Measurements from ENCODE around the gene KIF24. TPM values are rescaled to one million over a fixed set of nuclear protein-coding genes. Genes with fewer than 3 reads are reported as not detected.
"Not testable (repeated sequence)": the region's sequence is repeated elsewhere in the genome, so short reads cannot be mapped to it uniquely, and the experiment has no call there.

The KIF24 gene
- total RNA-seq, 1 donor from 2014 or later, result 0.40 TPM

DNA sequence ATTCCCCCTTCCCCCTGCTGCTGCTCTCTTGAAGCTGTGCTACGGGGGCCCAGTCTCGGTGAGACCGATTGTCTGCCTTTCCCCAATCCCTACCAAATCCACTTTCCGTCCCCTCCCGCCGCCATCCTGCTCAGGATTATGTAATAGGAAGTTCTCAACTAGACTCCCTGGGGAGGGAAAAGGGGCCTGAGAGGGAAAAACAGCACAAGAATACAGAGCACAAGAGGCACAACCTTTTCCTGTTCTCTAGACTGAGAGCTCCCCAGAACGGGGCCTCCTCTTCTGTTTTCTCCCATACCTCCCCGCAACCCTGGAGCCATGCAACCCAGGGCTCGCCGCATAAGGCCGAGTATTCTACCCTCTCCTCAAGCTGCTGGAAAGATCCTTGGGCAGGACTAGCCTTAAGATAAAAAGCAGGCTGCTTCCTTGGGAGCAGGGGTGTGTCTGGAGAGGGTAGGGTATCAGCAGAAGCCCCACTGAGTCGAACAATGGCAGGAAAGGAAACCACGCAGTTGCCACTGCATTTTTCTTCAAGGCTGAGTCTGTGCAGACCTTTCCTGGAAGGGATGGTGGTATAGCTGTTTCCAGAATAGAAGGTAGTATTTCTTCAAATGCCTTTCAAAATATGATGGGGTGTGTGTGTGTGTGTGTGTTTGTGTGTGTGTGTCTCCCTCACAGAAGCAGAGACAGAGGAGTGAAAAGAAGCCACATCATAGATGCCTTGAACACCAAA is 34.7 kb upstream of the KIF24 start:
- DNase-seq (ENCODE audit: low read depth in 2 of 2), result peak in 1 of 2 donors; percentile 59

DNA sequence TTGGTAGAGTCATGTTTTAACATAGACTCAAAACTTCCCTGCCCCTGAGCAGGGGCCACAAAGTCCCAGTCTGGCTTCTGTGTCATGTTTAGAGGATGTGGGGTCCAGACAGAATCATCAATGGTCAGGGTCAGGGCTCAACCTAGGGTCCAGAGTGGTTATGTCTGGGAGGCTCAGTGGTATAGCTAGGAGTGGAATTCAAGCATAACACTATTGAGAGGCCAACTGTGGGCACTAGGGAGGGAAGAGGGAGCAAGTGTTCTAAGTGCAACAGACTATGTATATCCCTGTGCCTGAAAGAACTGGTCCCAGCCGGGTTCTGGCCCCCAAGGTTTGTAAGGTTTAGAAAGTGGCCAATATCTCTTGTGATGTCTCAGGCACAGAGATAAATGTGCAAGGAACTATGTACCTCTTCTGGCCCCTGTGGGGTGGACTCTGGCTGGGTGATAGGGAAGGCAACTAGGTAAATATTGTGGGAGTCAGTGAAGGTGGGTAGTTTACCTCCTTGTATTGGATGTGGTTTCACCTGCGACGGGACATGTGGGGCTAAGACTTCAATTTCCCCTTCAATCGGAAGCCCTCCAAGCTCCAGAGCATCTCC is 33.6 kb upstream of the KIF24 start:
- no peak for DNase-seq (ENCODE audit: low read depth in 2 of 2)

DNA sequence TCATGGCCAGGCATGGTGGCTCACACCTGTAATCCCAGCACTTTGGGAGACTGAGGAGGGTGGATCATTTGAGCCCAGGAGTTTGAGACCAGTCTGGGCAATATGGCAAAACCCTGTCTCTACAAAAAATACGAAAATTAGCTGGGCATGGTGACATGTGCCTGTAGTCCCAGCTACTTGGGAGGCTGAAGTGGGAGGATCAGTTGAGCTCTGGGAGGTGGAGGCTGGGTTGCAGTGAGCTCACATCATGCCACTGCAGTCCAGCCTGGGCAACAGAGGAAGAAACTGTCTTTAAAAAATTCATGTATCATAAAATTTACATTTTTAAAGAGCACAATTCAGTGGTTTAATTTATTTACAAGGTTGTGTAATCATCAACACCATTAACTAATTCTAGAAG is 23.9 kb upstream of the KIF24 start:
- DNase-seq (ENCODE audit: low read depth in 2 of 2), result not testable (repeated sequence)

DNA sequence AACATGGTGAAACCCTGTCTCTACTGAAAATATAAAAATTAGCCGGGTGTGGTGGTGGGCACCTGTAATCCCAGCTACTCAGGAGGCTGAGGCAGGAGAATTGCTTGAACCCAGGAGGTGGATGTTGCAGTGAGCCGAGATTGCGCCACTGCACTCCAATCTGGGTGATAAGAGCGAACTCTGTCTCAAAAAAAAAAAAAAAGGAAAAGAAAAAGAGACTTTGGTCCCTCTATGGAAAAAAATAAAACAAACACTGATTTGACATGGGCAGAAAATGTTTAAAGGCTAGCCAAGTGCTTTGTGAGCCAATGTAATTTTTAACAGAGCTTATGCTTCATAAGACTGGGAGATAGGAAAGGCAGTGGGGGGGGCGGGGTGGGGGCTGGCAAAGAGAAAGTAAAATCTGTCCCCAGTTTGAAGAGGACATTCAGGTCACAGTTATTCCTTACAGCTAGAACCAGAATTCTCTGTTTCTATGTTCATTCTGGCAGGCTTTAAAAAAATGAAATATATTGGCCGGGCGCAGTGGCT is 23.1 kb upstream of the KIF24 start:
- DNase-seq (ENCODE audit: low read depth in 2 of 2), result not testable (repeated sequence)

DNA sequence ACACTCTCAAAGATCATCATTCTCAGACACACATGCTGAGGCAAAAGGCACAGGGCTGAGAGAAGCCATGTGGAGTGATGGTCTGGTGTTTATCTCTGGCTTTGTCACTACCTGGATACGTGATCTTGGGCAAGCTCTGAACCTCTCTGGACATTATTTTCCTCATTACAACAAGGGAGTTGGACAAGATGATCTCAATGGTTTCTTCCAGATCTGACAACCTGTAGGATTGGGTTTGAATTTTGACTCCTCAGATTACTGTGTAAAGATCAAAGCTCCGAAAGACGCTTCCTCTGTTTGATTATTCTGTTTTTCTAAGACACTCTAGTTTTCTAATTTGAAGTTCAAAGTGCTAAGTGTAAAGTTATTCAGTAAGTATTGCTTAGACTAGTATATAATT is 20.3 kb upstream of the KIF24 start:
- no peak for DNase-seq (ENCODE audit: low read depth in 2 of 2)

DNA sequence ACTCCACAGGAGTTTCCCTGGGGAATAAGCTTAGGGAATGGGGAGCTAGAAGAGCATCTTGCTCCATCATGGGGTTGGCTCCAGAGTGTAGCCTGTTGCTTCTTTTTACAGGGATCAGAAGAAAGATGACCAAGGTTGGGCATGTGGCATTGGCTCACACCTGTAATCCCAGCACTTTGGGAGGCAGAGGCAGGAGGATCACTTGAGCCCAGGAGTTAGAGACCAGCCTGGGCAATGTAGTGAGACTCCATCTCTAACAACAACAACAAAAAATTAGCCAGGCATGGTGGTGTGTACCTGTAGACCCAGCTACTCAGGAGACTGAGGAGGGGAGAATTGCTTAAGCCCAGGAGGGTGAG is 18.7 kb upstream of the KIF24 start:
- DNase-seq (ENCODE audit: low read depth in 2 of 2), result no peak

DNA sequence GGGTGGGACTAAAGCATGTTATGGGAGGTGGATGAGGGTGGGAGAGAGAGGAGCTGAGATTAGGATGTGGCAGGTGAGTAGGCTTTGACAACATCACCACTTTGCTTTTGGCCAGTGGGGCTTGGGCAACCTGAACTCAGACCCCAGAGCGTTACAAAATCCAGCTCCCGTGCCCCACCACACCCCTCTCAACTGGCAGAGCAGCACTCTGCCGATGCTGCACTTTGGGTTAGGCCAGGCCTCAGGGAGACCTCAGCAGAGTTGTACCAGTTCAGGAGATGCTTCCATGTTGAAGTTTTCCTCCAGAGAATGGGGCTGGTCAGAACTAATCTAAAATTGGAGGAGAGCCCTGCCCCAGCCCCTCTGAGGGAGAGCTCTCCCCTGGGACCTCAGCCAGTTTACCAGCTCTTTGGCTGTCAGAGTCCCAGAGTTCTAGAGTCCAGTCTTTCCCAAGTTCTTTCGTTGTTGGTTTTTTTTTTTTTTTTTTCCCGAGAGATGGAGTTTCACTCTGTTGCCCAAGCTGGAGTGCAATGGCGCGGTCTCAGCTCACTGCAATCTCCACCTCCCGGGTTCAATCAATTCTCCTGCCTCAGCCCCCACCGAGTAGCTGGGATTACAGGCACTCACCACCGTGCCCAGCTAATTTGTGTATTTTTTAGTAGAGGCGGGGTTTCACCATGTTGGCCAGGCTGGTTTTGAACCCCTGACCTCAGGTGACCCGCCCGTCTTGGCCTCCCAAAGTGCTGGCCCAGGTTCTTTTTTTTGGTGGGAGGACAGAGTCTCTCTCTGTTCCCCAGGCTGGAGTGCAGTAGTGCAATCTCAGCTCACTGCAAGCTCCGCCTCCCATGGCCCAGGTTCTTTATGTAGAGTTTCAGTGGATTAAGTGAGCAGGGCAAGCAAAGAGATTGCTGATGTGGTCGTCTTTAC is 18.1 kb upstream of the KIF24 start:
- DNase-seq (ENCODE audit: low read depth in 2 of 2), result no peak

DNA sequence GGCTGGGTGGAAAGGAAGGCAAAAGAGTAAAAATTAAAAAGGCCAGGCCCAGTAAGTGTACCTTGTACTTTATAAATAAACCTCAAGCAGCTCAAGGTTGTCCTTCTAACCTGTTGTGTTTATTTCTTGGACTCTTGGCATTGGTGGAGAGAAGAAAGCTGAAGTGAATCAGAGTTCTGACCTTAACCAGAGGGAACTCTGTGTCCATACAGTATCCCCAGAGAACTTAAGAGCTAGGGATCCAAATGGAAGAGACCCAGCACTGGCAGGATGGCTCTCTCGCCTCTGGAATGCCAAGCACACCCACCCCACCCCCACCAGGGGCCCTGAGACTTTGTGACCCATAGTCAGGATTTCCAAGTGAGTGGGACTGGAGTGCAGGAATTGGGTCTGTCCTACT is 14.5 kb upstream of the KIF24 start:
- no peak for DNase-seq (ENCODE audit: low read depth in 2 of 2)

DNA sequence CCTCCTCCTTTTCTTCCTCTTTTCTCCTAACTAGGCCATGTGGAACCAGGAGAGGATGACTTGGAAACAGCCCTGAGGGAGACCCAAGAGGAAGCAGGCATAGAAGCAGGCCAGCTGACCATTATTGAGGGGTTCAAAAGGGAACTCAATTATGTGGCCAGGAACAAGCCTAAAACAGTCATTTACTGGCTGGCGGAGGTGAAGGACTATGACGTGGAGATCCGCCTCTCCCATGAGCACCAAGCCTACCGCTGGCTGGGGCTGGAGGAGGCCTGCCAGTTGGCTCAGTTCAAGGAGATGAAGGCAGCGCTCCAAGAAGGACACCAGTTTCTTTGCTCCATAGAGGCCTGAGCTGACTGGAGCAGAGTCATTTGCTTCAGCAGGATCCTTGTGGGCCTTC is 14.0 kb upstream of the KIF24 start:
- DNase-seq (ENCODE audit: low read depth in 2 of 2), result no peak

DNA sequence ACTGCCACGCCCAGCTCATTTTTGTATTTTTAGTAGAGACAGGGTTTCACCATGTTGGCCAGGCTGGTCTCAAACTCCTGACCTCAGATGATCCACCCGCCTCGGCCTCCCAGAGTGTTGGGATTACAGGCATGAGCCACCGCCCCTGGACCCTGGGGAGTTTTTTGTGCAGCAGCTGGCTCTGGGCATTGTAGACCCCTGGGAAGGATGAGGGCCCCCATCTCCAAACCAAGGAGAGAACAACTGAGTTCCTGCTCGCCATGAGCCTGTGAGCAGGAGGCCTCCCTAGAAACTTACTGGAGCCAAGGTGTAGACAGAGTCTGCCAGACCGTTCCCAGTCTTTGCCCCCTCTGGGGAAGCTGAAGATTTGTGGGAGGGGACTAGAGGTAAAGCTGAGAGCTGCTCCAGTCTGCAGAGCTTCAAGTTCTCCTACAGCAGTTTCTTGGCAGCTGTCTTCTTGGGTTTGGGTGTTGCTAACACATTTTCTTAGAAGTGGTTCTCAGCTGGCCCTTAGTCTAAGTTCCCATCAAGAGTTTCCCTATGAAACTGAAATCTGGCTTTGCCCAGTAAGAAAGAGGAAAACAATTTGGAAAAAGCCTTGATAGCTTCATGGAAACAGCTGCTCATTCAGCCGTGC is 12.7 kb upstream of the KIF24 start:
- DNase-seq (ENCODE audit: low read depth in 2 of 2), result no peak

DNA sequence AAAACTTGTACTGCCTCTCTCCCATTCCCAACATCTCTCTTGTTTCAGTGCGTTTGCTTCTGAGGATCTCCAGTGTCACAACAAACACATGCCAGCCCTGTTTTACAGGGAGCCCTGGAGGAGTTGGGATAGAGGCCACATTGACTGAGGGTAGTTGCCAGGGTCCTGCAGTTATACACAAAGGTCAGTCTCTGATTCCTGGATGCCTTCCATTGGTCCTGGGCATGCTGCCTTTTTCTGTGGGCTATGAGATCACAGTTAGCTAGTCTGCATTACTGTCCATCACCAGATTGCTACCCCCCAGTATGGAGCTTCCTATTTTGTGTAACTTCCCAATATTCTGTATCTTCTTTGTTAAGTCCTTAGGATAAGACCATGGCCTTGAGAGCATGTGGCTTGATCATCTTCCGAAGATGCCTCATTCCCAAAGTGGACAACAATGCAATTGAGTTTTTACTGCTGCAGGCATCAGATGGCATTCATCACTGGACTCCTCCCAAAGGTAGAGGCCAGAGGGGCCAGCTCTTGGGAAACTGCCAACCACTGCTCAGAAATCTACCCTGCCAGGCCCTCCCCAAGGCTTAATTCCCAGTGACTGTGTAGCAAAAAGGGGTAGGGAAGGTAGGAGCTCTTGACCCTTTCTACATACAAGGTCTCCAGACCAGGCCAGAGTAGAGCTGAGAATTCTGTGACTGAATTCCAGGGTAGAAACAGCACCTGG is 9.8 kb upstream of the KIF24 start:
- no peak for DNase-seq (ENCODE audit: low read depth in 2 of 2)

DNA sequence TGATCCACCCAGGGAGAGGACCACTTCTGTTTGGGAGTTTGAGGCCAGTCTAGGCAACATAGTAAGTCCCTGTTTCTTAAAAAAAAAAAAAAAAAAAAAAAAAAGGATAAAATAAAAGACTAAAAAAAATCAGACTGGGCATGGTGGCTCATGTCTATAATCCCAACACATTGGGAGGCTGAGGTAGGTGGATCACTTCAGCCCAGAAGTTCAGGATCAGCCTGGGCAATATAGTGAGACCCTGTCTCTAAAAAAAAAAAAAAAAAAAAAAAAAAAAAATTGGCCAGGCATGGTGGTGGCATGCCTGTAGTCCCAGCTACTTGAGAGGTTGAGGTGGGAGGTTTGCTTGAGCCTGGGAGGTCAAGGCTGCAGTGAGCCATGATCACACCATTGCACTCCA is 9.0 kb upstream of the KIF24 start:
- DNase-seq (ENCODE audit: low read depth in 2 of 2), result not testable (repeated sequence)

DNA sequence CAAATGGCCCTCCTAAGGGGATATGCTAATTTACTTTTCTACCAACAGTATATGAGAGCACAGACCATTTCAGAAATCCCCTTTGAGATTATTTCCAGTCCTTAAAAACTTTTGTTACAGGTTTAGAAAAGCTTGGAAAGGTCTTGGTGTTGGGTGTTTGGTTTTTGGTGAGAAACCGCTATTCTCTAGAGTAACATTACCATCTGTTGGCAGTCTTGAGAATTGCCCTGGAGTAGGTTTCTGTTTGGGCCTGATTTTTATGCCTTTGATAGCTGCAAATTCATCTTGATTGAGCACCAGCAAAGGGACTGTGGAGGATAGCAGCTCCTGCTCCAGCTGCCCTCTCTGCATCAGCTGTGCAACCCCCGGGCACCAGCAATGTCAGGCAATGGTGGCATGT is 8.3 kb upstream of the KIF24 start:
- peak in 1 of 2 donors; percentile 25 for DNase-seq (ENCODE audit: low read depth in 2 of 2)

DNA sequence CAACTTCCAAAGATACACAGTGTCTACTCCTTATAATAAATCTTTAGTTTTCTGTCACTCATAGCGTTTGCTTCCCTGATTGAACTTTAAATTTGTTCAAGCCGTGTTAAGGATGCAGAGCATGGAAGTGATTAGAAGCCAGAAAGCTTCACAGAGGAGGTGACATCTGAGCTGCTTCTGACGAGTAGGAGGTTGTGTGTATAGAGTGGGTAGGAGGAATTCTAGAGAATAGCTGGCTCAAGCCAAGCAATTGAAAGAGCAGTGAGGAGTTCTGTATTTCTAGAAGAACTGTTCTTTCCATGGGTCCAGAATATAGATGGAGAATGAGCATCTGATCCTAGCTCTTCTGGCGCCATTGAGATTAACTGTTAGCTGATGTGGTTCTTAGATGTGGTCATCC is 6.3 kb upstream of the KIF24 start:
- no peak for DNase-seq (ENCODE audit: low read depth in 2 of 2)

DNA sequence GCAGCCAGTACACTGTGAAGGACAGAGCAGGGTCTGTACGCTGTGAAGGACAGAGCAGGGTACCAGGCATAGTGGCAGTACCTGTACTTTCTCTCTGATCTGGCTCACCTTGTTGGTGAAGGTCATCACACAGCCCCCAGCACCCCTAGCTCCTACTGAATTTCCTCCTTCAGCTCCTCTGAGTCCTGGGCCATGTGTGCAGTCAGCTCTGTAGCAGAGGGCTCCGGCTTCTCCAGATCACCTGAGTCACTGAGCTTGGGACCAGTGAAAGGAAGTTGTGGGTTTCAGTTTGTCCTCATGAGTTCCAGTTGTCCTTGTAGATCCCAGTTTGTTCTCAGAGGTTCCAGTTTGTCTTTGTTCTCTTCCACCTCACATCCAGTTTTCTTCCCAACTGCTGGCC is 5.8 kb upstream of the KIF24 start:
- DNase-seq (ENCODE audit: low read depth in 2 of 2), result no peak

DNA sequence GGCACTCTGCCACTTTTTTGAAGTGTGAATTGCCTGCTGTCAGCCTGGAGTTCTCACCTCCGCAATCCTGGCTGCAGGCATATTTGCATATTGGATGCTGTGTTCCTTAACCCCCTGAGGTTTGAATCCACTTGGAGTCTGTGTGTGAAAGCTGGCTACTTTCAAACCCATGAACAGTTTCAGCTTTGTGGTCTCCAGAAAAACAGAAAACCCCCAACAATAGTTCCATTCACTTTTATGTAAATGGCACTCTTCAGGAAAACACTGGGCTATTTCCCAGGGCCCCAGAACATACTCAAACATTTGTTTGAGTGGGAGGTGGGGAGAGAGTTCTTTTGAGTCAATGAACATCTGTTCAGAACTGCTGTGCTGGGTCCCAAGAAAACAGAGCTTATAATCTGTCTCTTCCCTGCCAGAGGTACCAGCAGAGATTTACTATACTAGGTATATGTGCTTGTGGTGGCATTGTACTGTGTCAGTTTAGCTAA is 5.3 kb upstream of the KIF24 start:
- no peak for DNase-seq (ENCODE audit: low read depth in 2 of 2)

DNA sequence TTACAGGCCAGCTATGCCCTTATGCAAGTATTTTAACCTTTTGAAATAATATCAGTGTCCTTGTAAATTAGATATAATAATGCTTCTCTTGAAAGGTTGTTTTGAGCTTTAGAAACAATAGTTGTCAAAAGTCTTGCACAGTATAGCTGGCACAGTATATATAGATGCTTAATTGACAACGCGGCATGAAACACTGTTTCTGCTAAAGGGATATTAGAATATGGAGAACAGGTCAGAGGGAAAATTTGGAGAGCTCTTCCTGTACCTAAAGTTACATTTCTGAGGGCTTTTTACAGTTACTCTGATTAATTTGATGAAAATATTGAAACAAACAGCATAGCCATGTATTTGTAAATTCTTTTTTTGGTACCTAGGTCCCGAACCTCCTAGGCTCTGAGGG is 4.8 kb upstream of the KIF24 start:
- no peak for DNase-seq (ENCODE audit: low read depth in 2 of 2)

DNA sequence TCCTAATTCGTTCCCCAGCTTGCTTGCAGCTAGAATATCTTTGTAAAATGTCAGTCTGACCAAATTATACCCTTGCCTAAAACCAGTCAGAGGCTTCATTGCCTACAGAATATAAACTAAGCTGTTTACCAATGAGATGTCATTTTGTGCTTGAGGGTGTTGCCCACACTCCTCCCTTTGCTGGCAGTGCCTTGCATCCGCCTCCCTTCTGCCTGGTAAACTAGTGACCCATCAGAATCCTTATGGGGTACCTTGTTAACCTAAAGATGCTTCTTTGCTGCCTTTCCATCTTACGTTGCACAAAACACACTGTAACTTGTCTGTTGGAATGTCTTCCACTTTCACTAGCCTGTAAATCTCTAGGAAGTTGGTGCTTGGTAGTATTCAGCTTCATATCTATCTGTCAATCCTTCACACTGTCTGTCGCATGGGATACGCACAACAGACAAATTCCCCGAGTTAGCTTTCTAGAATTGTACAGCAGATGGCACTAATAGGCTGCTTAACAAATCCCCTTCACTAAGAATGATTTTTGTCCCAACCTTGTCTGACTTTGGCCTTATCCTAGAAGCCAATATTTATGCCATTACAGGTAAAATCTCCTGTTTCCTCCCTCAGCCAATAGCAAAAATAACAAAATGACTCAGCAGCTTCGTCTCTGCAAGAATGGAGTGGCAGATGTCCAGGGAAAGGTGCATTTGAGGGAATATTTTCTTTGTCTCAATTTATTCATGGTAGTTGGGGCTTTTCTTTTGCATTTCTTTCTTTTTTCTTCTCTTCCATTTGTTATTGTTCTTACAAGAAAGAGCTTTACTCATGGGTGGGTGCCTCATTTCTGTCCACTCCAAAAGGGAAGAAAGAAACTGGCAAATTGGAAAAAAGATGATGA is 3.3 kb upstream of the KIF24 start:
- peak; percentile 65 to 80 for DNase-seq (ENCODE audit: low read depth in 2 of 2)

DNA sequence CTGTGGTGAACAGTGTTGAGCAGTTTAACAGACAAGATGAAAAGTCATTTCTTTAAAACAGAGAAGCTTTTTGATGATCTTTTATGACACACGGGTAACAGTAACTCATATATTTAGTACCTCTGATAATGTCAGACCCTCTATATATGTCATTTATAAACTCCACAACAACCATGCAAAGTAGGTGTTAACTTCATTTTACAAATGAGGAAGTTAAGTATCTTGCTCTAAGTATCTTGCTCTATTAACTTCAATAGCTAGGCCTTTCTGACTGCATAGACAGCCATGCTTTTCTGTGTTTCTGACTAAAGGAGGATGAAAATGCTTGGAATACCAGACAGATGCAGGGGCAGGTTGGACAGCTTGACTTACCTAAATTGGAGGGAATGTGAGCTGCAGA is 2.1 kb upstream of the KIF24 start:
- DNase-seq (ENCODE audit: low read depth in 2 of 2), result no peak

DNA sequence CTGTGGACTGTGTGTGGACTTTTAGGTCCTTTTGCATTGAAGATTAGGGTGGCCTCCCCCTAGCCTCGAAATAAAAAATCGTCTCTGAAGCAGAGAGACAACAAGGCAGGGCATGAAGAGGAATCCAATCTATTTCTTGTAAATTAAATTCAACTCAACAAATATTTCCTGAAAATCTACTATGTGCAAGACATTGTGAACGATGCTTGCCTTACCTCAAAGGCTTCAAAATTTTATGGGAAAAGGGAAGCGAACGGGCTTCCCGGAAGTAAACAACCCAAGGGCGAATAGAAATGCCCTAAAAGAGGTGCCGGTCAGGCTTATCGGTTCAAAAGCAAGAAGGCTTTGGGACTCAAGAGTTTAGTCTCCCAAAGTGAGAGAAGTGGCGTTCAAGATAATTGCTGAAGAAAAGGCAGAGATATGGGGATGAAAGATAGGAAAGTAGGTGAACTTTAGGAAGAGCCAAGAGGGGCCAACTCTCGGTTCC is 525 bp downstream of the KIF24 start:
- no peak for DNase-seq (ENCODE audit: low read depth in 2 of 2)
